ENCODE results near the gene SIGLECL1.
"Not testable (repeated sequence)": the region's sequence is repeated elsewhere in the genome, so short reads cannot be mapped to it uniquely, and the experiment has no call there.

Gene SIGLECL1

DNA sequence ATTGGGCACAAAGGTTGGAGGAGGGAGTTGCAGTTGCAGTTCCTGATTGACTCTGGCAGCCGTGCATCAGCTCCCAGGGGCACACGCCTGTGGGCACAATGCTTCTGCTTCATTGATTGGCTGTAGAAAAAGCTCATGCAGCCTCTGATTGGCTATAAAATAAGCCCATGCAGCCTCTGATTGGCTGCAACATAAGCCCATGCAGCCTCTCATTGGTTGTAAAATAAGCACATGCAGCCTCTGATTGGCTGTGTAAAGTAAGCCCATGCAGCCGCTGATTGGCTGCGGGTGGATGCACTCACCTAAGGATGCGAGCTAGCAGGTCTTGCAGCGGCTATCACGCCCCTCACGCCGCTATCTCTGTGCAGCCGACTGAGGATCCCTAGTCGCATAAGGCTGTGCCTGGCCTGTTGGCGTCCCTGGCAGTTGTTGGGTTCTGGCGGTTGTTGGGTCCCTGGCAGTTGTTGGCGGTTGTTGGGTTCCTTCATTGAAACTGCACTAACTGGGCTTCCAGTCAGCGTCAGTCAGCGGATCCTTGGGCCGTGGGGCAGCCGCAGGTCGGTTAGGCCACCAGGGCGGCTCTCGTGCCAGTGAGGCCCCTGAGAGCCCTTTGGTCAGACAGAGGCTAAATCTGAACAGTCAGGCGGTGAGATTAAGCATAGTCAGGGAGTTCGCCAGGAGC, at the start of gene SIGLECL1:
TSS of gene SIGLECL1 (plus strand) at position 295 of the 682 bp plus-strand sequence. CDS start 12,993 bp downstream, outside the sequence.
- no peaks in the 10 kb centered on the region for H3K9me3 Mint-ChIP-seq (ENCODE audit: low read depth)
- H3K4me3 Mint-ChIP-seq: no peak within 1 kb of the TSS
- peaks cover 6% of the 10 kb centered on the region for H3K4me1 Mint-ChIP-seq (ENCODE audit: low read depth)
- H3K27me3 Mint-ChIP-seq: peaks cover 2% of the 10 kb centered on the region
- H3K27ac Mint-ChIP-seq: no peak within 1 kb of the TSS
- H3K36me3 Mint-ChIP-seq: no peaks in the 10 kb centered on the region

- no peaks in the 10 kb centered on the region for H3K9me3 Mint-ChIP-seq (ENCODE audit: low read depth)
- peaks cover 14% of the 10 kb centered on the region for H3K27me3 Mint-ChIP-seq
- H3K4me3 Mint-ChIP-seq: no peak overlapping the region
- no peaks in the 10 kb centered on the region for H3K4me1 Mint-ChIP-seq (ENCODE audit: low read depth)
- no peak overlapping the region for H3K27ac Mint-ChIP-seq
- H3K36me3 Mint-ChIP-seq: no peaks in the 10 kb centered on the region
Observed at GRCh38 chr19:51201712-51202111, 49.2 kb upstream of the SIGLECL1 start.

GRCh38 chr19:51203916-51204315, 47.0 kb upstream of the SIGLECL1 start:
- Mint-ChIP-seq H3K27me3 (peaks cover 19% of the 10 kb centered on the region), H3K36me3 (no peaks in the 10 kb centered on the region), H3K9me3 (ENCODE audit: low read depth) (no peaks in the 10 kb centered on the region), H3K4me3 (no peak overlapping the region), H3K27ac (no peak overlapping the region), H3K4me1 (ENCODE audit: low read depth) (no peaks in the 10 kb centered on the region)

DNA sequence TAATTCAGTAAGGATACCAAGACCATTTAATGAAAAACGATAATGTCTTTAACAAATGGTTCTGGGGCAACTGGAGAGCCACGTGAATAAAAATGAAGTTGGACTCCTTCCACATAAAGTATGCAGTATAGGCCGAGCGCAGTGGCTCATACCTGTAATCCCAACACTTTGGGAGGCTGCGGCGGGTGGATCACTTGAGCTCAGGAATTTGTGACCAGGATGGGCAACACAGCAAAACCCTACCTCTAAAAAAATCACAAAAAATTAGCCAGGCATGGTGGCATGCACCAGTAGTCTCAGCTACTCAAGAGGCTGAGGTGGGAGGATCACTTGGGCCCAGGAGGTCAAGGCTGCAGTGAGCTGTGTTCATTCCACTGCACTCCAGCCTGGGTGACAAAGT, 46.6 kb upstream of the SIGLECL1 start:
- no peaks in the 10 kb centered on the region for H3K4me1 Mint-ChIP-seq (ENCODE audit: low read depth)
- H3K4me3 Mint-ChIP-seq: no peak overlapping the region
- no peaks in the 10 kb centered on the region for H3K9me3 Mint-ChIP-seq (ENCODE audit: low read depth)
- H3K36me3 Mint-ChIP-seq: no peaks in the 10 kb centered on the region
- H3K27me3 Mint-ChIP-seq: peaks cover 19% of the 10 kb centered on the region
- H3K27ac Mint-ChIP-seq: no peak overlapping the region

DNA sequence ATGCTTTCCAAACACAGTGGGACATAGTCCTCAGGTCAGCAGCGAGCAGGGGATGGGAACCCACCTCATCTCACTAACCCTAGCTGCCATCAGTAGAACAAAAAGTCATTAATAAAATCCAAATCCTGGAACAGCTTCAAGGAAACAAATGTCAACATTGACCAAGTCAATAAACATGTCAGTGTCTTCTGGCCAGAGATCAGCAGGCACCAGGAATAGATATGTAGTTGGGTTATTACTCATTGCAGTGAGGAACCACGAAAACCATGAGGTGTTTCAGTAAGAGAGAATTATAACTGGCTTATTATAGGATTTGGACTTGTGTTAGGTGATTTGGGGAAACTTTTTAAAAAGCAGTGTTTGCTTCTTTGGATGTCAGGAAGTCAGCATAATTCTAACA, 43.1 kb upstream of the SIGLECL1 start:
- H3K36me3 Mint-ChIP-seq: no peaks in the 10 kb centered on the region
- peaks cover 14% of the 10 kb centered on the region for H3K27me3 Mint-ChIP-seq
- H3K27ac Mint-ChIP-seq: no peak overlapping the region
- no peaks in the 10 kb centered on the region for H3K4me1 Mint-ChIP-seq (ENCODE audit: low read depth)
- no peak overlapping the region for H3K4me3 Mint-ChIP-seq
- H3K9me3 Mint-ChIP-seq (ENCODE audit: low read depth): no peaks in the 10 kb centered on the region

- Mint-ChIP-seq H3K36me3 (no peaks in the 10 kb centered on the region), H3K27me3 (peaks cover 14% of the 10 kb centered on the region), H3K4me3 (no peak overlapping the region), H3K4me1 (ENCODE audit: low read depth) (no peaks in the 10 kb centered on the region), H3K27ac (no peak overlapping the region), H3K9me3 (ENCODE audit: low read depth) (no peaks in the 10 kb centered on the region)
Observed at GRCh38 chr19:51210191-51210784, 40.6 kb upstream of the SIGLECL1 start.

- H3K27ac Mint-ChIP-seq; H3K36me3 Mint-ChIP-seq; H3K9me3 Mint-ChIP-seq (ENCODE audit: low read depth); H3K4me1 Mint-ChIP-seq (ENCODE audit: low read depth); H3K4me3 Mint-ChIP-seq: not testable (repeated sequence)
- peaks cover 13% of the 10 kb centered on the region for H3K27me3 Mint-ChIP-seq
Observed at GRCh38 chr19:51210874-51211361, 40.0 kb upstream of the SIGLECL1 start.

DNA sequence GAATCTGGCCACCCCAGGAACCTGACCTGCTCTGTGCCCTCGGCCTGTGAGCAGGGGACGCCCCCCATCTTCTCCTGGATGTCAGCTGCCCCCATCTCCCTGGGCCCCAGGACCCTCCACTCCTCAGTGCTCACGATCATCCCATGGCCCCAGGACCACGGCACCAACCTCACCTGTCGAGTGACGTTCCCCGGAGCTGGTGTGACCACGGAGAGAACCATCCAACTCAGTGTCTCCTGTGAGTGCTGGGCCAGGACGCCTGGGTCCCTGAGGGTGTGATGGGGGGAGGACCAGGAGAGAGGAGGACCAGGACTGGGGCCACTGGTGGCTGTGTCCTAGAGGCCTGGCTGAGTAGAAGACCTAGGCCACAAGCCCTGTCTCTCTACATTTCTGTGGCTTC, 39.0 kb upstream of the SIGLECL1 start:
- H3K4me1 Mint-ChIP-seq (ENCODE audit: low read depth): no peaks in the 10 kb centered on the region
- H3K27ac Mint-ChIP-seq: no peak overlapping the region
- H3K4me3 Mint-ChIP-seq: no peak overlapping the region
- H3K27me3 Mint-ChIP-seq: peaks cover 15% of the 10 kb centered on the region
- peaks cover 2% of the 10 kb centered on the region for H3K36me3 Mint-ChIP-seq
- peaks cover under 1% of the 10 kb centered on the region for H3K9me3 Mint-ChIP-seq (ENCODE audit: low read depth)

DNA sequence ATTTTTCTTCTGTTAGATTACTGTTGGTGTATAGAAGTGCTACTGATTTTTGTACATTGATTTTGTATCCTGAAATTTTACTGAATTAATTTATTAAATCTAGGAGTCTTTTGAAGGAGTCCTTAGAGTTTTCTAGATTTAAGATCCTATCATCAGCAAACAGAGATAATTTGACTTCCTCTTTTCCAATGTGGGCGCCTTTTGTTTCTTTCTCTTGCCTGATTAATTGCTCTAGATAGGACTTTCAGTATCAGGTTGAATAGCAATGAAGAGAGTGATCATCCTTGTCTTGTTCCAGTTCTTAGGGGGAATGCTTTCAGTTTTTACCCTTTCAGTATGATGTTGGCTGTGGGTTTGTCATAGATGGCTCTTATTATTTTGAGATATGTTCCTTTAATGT, 31.6 kb upstream of the SIGLECL1 start:
- no peak overlapping the region for H3K4me3 Mint-ChIP-seq
- H3K27ac Mint-ChIP-seq: no peak overlapping the region
- peaks cover 3% of the 10 kb centered on the region for H3K9me3 Mint-ChIP-seq (ENCODE audit: low read depth)
- peaks cover 2% of the 10 kb centered on the region for H3K36me3 Mint-ChIP-seq
- H3K4me1 Mint-ChIP-seq (ENCODE audit: low read depth): no peaks in the 10 kb centered on the region
- peaks cover 22% of the 10 kb centered on the region for H3K27me3 Mint-ChIP-seq

GRCh38 chr19:51219971-51220370, 30.9 kb upstream of the SIGLECL1 start:
- Mint-ChIP-seq H3K9me3 (ENCODE audit: low read depth) (peaks cover 3% of the 10 kb centered on the region), H3K4me3 (no peak overlapping the region), H3K36me3 (peaks cover 2% of the 10 kb centered on the region), H3K27me3 (peaks cover 24% of the 10 kb centered on the region), H3K27ac (no peak overlapping the region), H3K4me1 (ENCODE audit: low read depth) (no peaks in the 10 kb centered on the region)

DNA sequence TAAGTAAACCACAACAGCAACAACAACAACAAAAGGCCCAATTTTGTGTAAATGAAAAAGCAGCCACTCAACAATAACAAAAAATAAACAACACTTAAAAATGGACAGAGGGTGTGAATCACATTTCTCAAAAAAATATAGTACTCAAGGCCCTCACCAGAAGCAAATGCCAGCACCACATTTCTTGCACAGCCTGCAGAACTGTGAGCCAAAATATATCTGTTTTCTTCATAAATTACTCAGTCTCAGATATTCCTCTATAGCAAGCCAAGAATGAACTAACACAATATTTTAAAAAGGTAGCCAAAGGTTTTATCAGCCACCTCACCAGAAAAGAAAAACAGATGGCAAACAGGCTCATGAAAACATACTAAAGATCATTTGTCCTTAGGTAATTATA, 29.9 kb upstream of the SIGLECL1 start:
- Mint-ChIP-seq H3K9me3 (ENCODE audit: low read depth) (peaks cover 3% of the 10 kb centered on the region), H3K27me3 (peaks cover 26% of the 10 kb centered on the region), H3K4me1 (ENCODE audit: low read depth) (no peaks in the 10 kb centered on the region), H3K27ac (no peak overlapping the region), H3K36me3 (peaks cover 2% of the 10 kb centered on the region), H3K4me3 (no peak overlapping the region)

GRCh38 chr19:51224163-51224641, 26.7 kb upstream of the SIGLECL1 start:
- H3K27ac Mint-ChIP-seq: no peak overlapping the region
- H3K4me3 Mint-ChIP-seq: no peak overlapping the region
- H3K9me3 Mint-ChIP-seq (ENCODE audit: low read depth): no peaks in the 10 kb centered on the region
- no peaks in the 10 kb centered on the region for H3K4me1 Mint-ChIP-seq (ENCODE audit: low read depth)
- H3K36me3 Mint-ChIP-seq: no peaks in the 10 kb centered on the region
- H3K27me3 Mint-ChIP-seq: peaks cover 33% of the 10 kb centered on the region

- H3K4me3 Mint-ChIP-seq; H3K27ac Mint-ChIP-seq; H3K9me3 Mint-ChIP-seq (ENCODE audit: low read depth); H3K36me3 Mint-ChIP-seq; H3K4me1 Mint-ChIP-seq (ENCODE audit: low read depth): not testable (repeated sequence)
- peaks cover 32% of the 10 kb centered on the region for H3K27me3 Mint-ChIP-seq
Observed at GRCh38 chr19:51224898-51225393, 25.9 kb upstream of the SIGLECL1 start, which contains the start of gene CD33. CD33 (plus strand) TSS chr19:51225080; CDS start chr19:51225119, 39 bp downstream.

DNA sequence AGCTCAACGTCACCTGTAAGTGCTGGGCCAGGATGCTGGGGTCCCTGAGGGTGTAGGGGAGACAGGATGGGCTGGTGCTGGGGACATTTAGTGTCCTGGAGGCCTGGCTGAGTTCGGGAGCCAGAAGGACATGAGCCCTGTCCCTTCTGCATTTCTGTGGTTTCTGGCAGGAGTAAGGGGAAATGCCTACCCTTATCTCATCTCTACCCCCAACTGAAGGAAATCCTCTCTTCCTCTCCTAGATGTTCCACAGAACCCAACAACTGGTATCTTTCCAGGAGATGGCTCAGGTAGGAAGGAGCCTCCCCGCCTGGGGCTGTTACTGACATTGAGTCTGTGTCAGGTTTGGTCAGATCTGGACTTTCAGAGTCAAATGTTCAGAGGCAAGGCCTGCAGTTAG, 24.8 kb upstream of the SIGLECL1 start:
- H3K4me1 Mint-ChIP-seq (ENCODE audit: low read depth): no peaks in the 10 kb centered on the region

GRCh38 chr19:51227326-51227725, 23.6 kb upstream of the SIGLECL1 start:
- Mint-ChIP-seq H3K9me3 (ENCODE audit: low read depth) (peaks cover 4% of the 10 kb centered on the region), H3K36me3 (no peaks in the 10 kb centered on the region), H3K27ac (no peak overlapping the region), H3K27me3 (peaks cover 33% of the 10 kb centered on the region), H3K4me3 (no peak overlapping the region), H3K4me1 (ENCODE audit: low read depth) (no peaks in the 10 kb centered on the region)

More for the DNA sequence above, 24.8 kb upstream of the SIGLECL1 start:
- Mint-ChIP-seq H3K9me3 (ENCODE audit: low read depth) (no peaks in the 10 kb centered on the region), H3K4me3 (no peak overlapping the region), H3K36me3 (no peaks in the 10 kb centered on the region), H3K27ac (no peak overlapping the region), H3K27me3 (peaks cover 33% of the 10 kb centered on the region)
